Right hindlimb (tissue), 1 donor: ENCODE measurements around the gene WDR54.
"Not testable (repeated sequence)": the region's sequence is repeated elsewhere in the genome, so short reads cannot be mapped to it uniquely, and the experiment has no call there.

ENCODE experiments used
- DNase-seq: peaks from one replicate; pipeline ENCODE4 v3.0.0-alpha.2; 2018

The WDR54 gene

DNA sequence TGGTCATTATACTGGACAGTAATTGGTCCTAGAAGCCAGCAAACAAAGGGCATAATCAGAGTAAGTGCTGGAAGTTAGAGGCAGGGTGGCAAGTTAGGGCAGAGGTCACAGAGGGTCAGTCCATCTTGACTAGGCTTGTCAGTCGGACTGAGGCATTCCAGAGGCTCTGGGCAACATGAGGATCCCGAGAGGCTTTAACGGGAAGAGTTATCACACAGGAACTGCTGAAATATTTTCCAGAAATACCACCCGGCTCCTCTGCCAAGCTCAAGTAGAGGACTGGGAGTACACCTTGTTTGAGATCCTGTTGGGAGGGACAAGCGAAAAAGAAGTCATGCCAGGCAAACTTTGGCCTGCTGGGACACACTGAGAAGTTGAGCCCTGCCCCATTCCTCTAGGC lies 13.8 kb upstream of the WDR54 start:
- DNase-seq: no peak

DNA sequence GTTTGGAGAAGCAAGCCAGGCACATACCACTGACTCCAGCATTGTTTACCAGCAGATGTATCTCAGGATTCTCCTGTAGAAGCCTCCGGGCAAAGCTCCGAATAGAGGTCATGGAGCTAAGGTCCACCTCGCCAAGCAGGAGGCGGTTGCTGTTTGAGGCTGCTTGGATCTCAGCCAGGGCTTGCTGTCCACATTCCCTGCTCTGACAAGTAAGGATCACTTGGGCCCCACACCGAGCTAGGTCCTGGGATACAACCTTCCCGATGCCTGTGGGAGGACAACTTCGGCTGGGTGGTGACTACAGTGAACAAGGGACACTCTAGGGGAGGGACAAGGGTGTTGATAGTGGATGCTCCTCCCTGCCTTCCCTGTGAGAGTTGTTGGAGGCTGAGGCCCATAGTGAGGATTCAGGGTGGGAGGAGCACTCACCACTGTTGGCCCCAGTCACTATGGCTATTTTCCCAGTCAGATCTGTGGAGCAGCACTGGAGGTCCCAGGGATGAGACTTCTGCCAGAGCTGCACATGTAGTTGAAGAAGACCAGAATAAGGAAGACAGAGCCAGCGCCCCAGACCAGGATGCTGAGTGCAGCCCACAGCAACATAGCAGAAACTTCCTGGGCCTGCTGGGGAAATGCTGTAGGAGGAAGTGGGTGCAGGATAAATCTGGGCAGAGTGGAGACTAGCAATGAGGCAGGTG lies 8.4 kb upstream of the WDR54 start:
- peak; percentile 69 for DNase-seq

- no peak for DNase-seq
These were observed 7.1 kb upstream of the WDR54 start for GRCh38 chr2:74414441-74414840.

DNA sequence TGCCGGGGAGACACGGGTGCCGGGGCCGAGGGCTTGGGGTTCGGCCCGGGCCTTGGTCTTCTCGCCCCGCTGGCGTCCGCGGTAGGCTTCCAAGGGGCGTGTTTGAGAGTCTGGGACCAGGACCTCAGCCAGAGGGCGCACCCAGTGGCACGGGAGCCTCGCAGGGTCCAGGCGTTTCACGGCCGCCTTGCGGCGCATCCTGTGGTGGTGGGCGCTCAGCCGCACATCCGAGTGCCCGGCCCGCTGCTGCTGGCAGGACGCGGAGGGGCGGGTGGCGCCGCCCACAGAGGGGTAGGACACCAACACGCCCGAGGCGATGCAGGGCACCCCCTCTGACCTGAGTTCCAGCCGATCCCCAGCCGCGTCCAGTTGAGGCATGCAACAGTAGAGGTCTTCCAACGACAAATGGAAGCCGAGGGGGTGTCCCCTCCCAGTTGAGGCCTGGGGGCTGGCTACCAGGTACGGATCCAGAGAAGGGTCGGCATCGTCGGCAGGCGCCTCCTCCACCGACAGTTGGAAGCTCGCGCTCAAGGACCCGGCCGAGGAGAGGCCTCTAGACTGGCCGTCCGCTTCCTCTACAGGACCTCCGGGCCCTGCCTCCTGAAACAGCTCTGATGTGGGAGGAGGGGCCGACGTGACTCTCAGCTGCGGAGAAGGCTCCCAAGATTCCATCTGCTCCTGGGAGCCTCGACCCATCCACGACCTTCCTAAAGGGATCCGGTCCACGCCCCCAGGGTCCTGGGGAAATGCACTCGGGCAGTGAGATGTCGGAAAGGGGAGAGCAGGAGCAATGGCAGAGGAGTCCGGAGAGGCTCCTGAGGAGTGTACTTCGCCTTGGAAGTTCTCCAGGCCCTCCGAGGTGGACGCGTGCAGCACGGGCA lies 6.4 kb upstream of the WDR54 start:
- peak; percentile 78 for DNase-seq

- DNase-seq: no peak
These were observed 5.7 kb upstream of the WDR54 start for GRCh38 chr2:74415762-74416395.

GRCh38 chr2:74416778-74417177 lies 4.8 kb upstream of the WDR54 start:
- DNase-seq: no peak

- DNase-seq: no peak
These were observed 4.3 kb upstream of the WDR54 start for GRCh38 chr2:74417197-74417596.

- DNase-seq: no peak
These were observed 3.8 kb upstream of the WDR54 start for GRCh38 chr2:74417763-74418162.

GRCh38 chr2:74418312-74418711 lies 3.2 kb upstream of the WDR54 start:
- no peak for DNase-seq

GRCh38 chr2:74419345-74419744 lies 2.2 kb upstream of the WDR54 start:
- DNase-seq: no peak

- DNase-seq: no peak
These were observed 1.5 kb upstream of the WDR54 start for GRCh38 chr2:74420006-74420405.

DNA sequence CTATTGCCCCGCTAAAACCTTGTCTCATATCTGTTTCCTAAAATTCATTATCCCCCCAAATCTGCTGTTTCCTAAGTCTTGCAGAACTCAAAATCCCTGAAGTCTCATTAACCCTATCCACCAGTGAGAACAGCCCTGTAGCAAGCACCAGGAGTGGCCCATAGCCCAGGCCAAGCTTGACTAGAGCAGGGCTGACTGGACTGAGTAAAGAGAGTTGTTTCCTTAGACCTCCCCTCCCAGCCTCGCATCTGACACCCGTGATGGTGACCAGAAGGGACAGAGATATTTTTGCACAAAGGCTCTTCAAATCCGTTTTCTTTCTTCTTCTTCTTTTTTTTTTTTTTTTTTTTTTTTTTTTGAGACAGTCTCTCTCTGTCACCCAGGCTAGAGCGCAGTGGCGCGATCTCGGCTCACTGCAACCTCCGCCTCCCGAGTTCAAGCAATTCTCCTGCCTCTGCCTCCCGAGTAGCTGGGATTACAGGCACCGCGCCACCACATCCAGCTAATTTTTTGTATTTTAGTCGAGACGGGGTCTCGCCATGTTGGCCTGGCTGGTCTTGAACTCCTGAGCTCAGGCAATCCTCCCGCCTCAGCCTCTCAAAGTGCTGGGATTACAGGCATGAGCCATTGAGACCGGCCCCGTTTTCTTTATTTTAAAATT lies 957 bp upstream of the WDR54 start:
- DNase-seq: not testable (repeated sequence)

GRCh38 chr2:74423231-74424095 lies 1.9 kb downstream of the WDR54 start:
- DNase-seq: no peak

DNA sequence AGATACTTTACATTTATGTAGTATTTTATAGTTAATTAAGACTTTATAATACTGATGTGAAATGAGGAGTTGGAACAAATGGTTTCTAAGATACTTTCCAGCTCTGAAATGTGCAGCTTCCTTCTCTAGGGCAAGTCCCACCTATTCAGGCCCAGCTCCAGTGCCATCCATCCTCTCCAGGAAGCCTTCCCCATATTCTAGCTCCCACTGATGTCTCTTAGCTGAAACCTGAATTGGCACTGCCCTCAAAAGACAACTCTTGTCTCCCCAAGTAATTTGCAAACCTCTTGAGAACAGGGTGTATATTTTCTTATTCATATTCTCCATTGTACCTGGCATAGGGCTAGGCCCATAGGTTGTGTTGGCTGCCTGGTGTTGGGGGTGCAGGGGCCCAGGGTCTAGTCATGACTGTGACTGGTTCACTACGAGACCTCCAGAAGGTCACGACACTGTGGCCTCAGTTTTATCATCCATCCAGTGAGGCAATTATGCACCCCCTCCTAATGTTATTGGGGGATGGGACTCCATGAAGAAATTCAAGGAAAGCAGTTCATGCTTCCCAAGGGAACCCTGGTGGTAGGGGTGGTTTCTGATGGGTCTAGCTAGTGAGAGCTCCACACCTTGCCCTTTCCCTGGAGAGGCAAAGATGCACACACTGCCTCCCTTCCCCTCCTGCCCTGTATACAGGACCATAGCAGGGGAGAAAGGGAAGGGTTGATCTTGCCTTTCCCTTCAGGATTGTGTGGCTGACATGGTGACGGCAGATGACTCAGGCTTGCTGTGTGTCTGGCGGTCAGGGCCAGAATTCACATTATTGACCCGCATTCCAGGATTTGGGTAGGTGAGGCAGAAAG lies 2.8 kb downstream of the WDR54 start:
- no peak for DNase-seq

DNA sequence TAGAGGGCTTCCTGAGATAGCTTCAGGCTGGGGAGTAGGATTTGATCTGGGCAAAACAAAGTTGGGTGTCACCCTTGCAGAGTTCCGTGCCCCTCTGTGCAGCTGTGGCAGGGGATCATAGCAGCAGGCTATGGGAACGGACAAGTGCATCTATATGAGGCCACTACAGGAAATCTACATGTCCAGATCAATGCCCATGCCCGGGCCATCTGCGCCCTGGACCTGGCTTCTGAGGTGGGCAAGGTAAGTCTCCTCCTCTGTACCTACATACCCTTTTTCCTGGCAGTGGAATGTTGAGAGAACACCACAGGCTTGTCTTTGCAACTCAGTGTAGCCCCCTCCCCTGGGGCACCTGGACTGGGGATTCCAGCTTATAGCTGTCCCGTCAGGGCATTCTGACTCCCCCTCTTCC lies 3.5 kb downstream of the WDR54 start:
- DNase-seq: no peak

- no peak for DNase-seq
These were observed 4.0 kb downstream of the WDR54 start for GRCh38 chr2:74425523-74425922.

DNA sequence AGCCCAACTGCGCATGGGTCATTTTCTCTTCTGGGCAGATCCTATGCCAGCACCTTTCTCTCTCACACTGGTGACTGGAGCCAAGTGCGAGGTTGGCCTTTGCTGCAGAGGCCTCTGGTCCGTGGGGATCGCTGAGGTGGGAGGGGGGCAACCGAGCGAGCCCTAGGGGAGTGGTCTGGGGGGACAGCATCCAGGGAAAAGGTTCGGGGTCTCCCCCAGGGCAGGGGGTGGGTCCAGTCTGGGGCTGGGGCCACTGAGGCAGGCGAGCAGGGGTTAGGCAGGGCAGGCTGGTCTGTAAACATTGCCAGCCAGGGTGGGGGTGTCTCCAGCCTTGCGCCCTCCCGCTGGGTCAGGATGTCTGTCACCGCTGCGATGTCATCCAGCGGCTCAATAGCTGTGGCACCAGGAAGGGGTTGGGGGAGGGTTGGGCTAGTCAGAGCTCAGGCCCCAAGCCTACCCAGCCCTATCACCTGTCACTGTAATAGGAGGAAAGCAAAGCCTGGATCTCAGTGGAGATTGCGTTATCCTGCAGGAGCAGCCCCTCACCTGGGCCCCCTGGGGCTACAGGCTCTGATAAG lies 4.7 kb downstream of the WDR54 start:
- DNase-seq: no peak

GRCh38 chr2:74427551-74427950 lies 6.0 kb downstream of the WDR54 start:
- DNase-seq: no peak

GRCh38 chr2:74428675-74429074 lies 7.1 kb downstream of the WDR54 start:
- DNase-seq: no peak

DNA sequence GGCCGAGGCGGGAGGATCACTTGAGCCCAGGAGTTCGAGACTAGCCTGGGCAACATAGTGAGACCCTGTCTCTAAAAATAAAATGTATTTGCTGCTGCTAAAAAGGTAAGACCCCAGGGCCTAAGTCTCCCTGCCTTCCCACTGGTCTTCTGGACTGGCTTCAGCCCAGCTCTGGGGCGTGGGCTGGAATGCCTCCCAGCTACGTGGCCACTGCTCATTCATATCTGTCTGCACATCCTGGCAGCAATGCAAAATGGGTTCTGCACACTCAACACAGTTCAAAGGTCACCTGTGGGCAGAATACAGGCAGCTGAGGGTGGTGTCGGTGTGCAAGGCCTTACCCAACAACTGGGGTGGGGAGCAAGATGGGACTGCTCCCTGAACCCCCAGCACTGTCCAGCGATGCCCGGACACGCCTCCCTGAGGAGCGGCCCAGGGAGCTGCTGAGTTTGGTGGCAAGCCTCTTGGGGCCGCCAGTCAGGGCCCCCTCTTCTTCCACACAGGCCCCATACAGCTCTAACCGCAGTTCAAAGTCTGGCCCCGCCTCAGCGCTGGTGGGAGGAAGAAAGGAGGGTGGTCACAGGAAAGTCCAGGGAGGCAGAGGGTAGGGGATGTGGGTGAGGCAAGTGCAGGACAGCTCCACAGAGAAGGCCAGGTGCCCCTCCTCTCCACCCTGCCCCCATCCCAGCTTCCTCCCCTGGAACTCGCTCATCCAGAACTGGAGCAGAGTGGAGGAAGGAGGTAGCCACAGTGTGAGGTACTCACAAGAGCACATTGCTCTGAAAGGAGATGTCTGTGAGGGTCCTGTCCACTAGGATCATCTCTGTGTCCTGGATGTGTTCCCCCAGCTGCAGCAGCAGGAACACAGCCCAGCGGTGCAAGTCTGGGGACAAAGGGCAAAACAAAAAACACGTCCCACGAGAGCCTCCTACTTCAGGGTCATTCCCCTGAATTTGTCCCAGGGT lies 8.2 kb downstream of the WDR54 start:
- DNase-seq: no peak
